Stomach (tissue), 4 donors: Measurements from ENCODE around the gene LDHD.

ENCODE experiments used
- EP300 ChIP-seq: sonication (generic); formaldehyde crosslinking; IDR thresholded peaks from one replicate; pipeline ENCODE4 v1.6.1; 2017; ENCODE audit warnings: antibody characterized with exemption
- POLR2A ChIP-seq, 4 donors: fragments of 450-650 bp; IDR thresholded peaks; one replicate each; pipeline ENCODE4 v1.6.1; 2016; ENCODE audit warnings: antibody characterized with exemption in 4 of 4, control low read depth in 2 of 4, mild to moderate bottlenecking in 1 of 4, moderate library complexity in 1 of 4
- TF ChIP-seq, protein P1 (sequence below), 7 experiments: fragments of 450-650 bp in 4 of 7; fragments of 200-600 bp in 3 of 7; sonication (generic) in 3 of 7; IDR thresholded peaks; one replicate each; pipeline ENCODE4 v1.5.1; 2016 to 2019; ENCODE audit warnings: antibody characterized with exemption in 7 of 7, control low read depth in 2 of 7, mild to moderate bottlenecking in 1 of 7

DNA sequence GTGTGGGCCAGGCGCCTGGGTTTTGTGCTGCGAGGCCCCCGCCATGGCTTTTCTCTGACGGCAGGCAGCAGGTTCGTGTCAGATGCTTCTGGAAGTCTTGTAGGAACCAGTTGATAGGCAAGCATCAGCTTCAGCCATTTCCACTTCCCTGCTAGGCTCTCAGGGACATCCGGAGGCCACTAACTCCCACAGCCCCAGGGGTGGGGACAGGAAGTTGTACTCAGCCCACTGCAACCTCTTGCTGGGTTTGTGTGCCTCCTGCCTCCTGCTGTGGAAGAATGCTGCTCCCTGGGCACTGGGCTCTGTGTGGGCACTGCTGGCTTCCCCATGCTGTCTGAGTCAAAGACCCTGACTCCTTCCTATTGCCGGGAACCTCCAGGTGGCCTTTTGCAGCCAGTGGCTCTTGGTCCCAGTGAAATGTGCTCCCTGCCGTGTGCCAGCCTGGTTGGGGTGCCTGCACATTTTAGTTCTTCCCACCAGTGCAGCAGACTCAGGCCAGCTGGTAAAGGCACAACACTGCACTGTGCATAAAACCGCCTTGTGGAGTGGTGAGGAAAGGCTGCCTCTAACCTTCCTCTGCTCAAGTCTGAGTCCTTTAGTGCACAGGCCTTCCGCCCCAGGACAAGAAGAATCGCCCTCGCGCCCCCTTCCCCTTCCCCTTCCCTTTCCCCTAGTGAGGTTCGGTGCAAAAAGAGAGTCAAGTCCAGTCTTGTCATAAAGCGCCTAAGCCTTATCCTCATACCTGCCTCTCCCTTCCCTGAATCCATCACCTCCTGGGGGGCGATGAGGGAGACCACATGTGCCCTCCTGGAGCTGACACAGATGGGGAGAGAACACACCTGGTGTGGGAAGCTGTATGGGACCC is 16.6 kb downstream of the LDHD start:
- TF ChIP-seq, protein P1, sequence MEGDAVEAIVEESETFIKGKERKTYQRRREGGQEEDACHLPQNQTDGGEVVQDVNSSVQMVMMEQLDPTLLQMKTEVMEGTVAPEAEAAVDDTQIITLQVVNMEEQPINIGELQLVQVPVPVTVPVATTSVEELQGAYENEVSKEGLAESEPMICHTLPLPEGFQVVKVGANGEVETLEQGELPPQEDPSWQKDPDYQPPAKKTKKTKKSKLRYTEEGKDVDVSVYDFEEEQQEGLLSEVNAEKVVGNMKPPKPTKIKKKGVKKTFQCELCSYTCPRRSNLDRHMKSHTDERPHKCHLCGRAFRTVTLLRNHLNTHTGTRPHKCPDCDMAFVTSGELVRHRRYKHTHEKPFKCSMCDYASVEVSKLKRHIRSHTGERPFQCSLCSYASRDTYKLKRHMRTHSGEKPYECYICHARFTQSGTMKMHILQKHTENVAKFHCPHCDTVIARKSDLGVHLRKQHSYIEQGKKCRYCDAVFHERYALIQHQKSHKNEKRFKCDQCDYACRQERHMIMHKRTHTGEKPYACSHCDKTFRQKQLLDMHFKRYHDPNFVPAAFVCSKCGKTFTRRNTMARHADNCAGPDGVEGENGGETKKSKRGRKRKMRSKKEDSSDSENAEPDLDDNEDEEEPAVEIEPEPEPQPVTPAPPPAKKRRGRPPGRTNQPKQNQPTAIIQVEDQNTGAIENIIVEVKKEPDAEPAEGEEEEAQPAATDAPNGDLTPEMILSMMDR (IDR thresholded peaks at IDR 0.05) = no peak
- TF ChIP-seq POLR2A (IDR thresholded peaks at IDR 0.05) (no peak), EP300 (no peak)
